ENCODE data around the gene CCNG1.
"Not testable (repeated sequence)": the region's sequence is repeated elsewhere in the genome, so short reads cannot be mapped to it uniquely, and the experiment has no call there.

Gene CCNG1

GRCh38 chr5:163424836-163425235, 12.6 kb upstream of the CCNG1 start:
- Mint-ChIP-seq H3K36me3 (no peaks in the 10 kb centered on the region), H3K4me1 (peaks cover 7 to 9% of the 10 kb centered on the region in 2 donors), H3K27me3 (peaks cover 0 to 3% of the 10 kb centered on the region in 2 donors), H3K4me3 (no peak overlapping the region), H3K9me3 (peaks cover 0 to 1% of the 10 kb centered on the region in 2 donors), H3K27ac (no peak overlapping the region)
- no peak for DNase-seq
- ATAC-seq (replicated peaks): no peak

- not testable (repeated sequence) for H3K36me3 Mint-ChIP-seq, H3K27ac Mint-ChIP-seq, DNase-seq, H3K4me1 Mint-ChIP-seq, H3K27me3 Mint-ChIP-seq, H3K9me3 Mint-ChIP-seq
- H3K4me3 Mint-ChIP-seq: peak overlapping the region; percentile 5 to 33
- peak; percentile 41 to 46 for ATAC-seq (replicated peaks)
Observed at GRCh38 chr5:163426128-163426527, 11.3 kb upstream of the CCNG1 start.

- DNase-seq: no peak
- H3K36me3 Mint-ChIP-seq: no peaks in the 10 kb centered on the region
- H3K9me3 Mint-ChIP-seq: no peaks in the 10 kb centered on the region
- peaks cover 5 to 10% of the 10 kb centered on the region in 2 donors for H3K4me1 Mint-ChIP-seq
- H3K4me3 Mint-ChIP-seq: no peak overlapping the region
- ATAC-seq (replicated peaks): no peak
- H3K27me3 Mint-ChIP-seq: no peaks in the 10 kb centered on the region
- no peak overlapping the region for H3K27ac Mint-ChIP-seq
Observed at GRCh38 chr5:163432544-163432943, 4.9 kb upstream of the CCNG1 start.

GRCh38 chr5:163433271-163433670, 4.1 kb upstream of the CCNG1 start:
- H3K27me3 Mint-ChIP-seq: no peaks in the 10 kb centered on the region
- no peak overlapping the region for H3K4me3 Mint-ChIP-seq
- no peaks in the 10 kb centered on the region for H3K9me3 Mint-ChIP-seq
- DNase-seq (no peak), ATAC-seq (replicated peaks) (no peak)
- H3K27ac Mint-ChIP-seq: no peak overlapping the region
- peaks cover 5 to 14% of the 10 kb centered on the region in 2 donors for H3K4me1 Mint-ChIP-seq
- H3K36me3 Mint-ChIP-seq: no peaks in the 10 kb centered on the region

GRCh38 chr5:163434401-163434866, 3.0 kb upstream of the CCNG1 start:
- H3K27me3 Mint-ChIP-seq: no peaks in the 10 kb centered on the region
- peak overlapping the region; percentile 6 for H3K27ac Mint-ChIP-seq
- no peaks in the 10 kb centered on the region for H3K36me3 Mint-ChIP-seq
- no peak overlapping the region for H3K4me3 Mint-ChIP-seq
- no peaks in the 10 kb centered on the region for H3K9me3 Mint-ChIP-seq
- H3K4me1 Mint-ChIP-seq: peaks cover 8 to 25% of the 10 kb centered on the region in 2 donors
- no peak for DNase-seq
- ATAC-seq (replicated peaks): no peak

GRCh38 chr5:163436515-163436914, 880 bp upstream of the CCNG1 start:
- Mint-ChIP-seq H3K27ac (peak overlapping the region; percentile 88), H3K4me3 (peak overlapping the region; percentile 89 to 92), H3K36me3 (peaks cover 2 to 10% of the 10 kb centered on the region in 2 donors), H3K9me3 (no peaks in the 10 kb centered on the region), H3K4me1 (peaks cover 8 to 27% of the 10 kb centered on the region in 2 donors), H3K27me3 (no peaks in the 10 kb centered on the region)
- ATAC-seq (replicated peaks) (no peak), DNase-seq (no peak)

GRCh38 chr5:163437011-163437308, 435 bp upstream of the CCNG1 start:
- Mint-ChIP-seq H3K4me1 (peaks cover 8 to 27% of the 10 kb centered on the region in 2 donors), H3K36me3 (peaks cover 2 to 10% of the 10 kb centered on the region in 2 donors)

GRCh38 chr5:163439092-163439425, 1.7 kb downstream of the CCNG1 start:
- peak overlapping the region; percentile 89 to 92 for H3K4me3 Mint-ChIP-seq
- no peaks in the 10 kb centered on the region for H3K9me3 Mint-ChIP-seq
- no peak for DNase-seq
- peaks cover 4 to 18% of the 10 kb centered on the region in 2 donors for H3K36me3 Mint-ChIP-seq
- no peak for ATAC-seq (replicated peaks)
- no peak overlapping the region for H3K27ac Mint-ChIP-seq
- no peaks in the 10 kb centered on the region for H3K27me3 Mint-ChIP-seq
- H3K4me1 Mint-ChIP-seq: peaks cover 8 to 27% of the 10 kb centered on the region in 2 donors

More at GRCh38 chr5:163437011-163437308, 435 bp upstream of the CCNG1 start:
- ATAC-seq (replicated peaks): no peak
- H3K9me3 Mint-ChIP-seq: no peaks in the 10 kb centered on the region
- no peak for DNase-seq
- peak overlapping the region; percentile 89 to 92 for H3K4me3 Mint-ChIP-seq
- no peaks in the 10 kb centered on the region for H3K27me3 Mint-ChIP-seq
- peak overlapping the region; percentile 88 for H3K27ac Mint-ChIP-seq

- no peak overlapping the region for H3K4me3 Mint-ChIP-seq
- no peaks in the 10 kb centered on the region for H3K27me3 Mint-ChIP-seq
- H3K27ac Mint-ChIP-seq: no peak overlapping the region
- H3K9me3 Mint-ChIP-seq: no peaks in the 10 kb centered on the region
- DNase-seq (no peak), ATAC-seq (replicated peaks) (no peak)
- peaks cover 4 to 18% of the 10 kb centered on the region in 2 donors for H3K36me3 Mint-ChIP-seq
- peaks cover 7 to 27% of the 10 kb centered on the region in 2 donors for H3K4me1 Mint-ChIP-seq
Observed at GRCh38 chr5:163440954-163441353, 3.6 kb downstream of the CCNG1 start.

GRCh38 chr5:163444526-163444925, 7.1 kb downstream of the CCNG1 start:
- DNase-seq (no peak), ATAC-seq (replicated peaks) (no peak)
- Mint-ChIP-seq H3K9me3 (no peaks in the 10 kb centered on the region), H3K27me3 (no peaks in the 10 kb centered on the region), H3K27ac (no peak overlapping the region), H3K4me3 (no peak overlapping the region), H3K36me3 (peaks cover 28 to 39% of the 10 kb centered on the region in 2 donors), H3K4me1 (peaks cover 0 to under 1% of the 10 kb centered on the region in 2 donors)

GRCh38 chr5:163445345-163445744, 8.0 kb downstream of the CCNG1 start:
- H3K27ac Mint-ChIP-seq: no peak overlapping the region
- H3K9me3 Mint-ChIP-seq: no peaks in the 10 kb centered on the region
- peaks cover 28 to 36% of the 10 kb centered on the region in 2 donors for H3K36me3 Mint-ChIP-seq

GRCh38 chr5:163447191-163447590, 9.8 kb downstream of the CCNG1 start:
- Mint-ChIP-seq H3K4me1 (no peaks in the 10 kb centered on the region), H3K27me3 (no peaks in the 10 kb centered on the region), H3K4me3 (no peak overlapping the region), H3K36me3 (peaks cover 28 to 39% of the 10 kb centered on the region in 2 donors), H3K9me3 (no peaks in the 10 kb centered on the region), H3K27ac (no peak overlapping the region)
- no peak for ATAC-seq (replicated peaks)
- DNase-seq: no peak

More at GRCh38 chr5:163445345-163445744, 8.0 kb downstream of the CCNG1 start:
- Mint-ChIP-seq H3K27me3 (no peaks in the 10 kb centered on the region), H3K4me3 (no peak overlapping the region), H3K4me1 (no peaks in the 10 kb centered on the region)
- DNase-seq (no peak), ATAC-seq (replicated peaks) (no peak)

- peaks cover 26 to 37% of the 10 kb centered on the region in 2 donors for H3K36me3 Mint-ChIP-seq
- no peak overlapping the region for H3K27ac Mint-ChIP-seq
- H3K4me3 Mint-ChIP-seq: no peak overlapping the region
- no peak for DNase-seq
- no peaks in the 10 kb centered on the region for H3K9me3 Mint-ChIP-seq
- no peaks in the 10 kb centered on the region for H3K4me1 Mint-ChIP-seq
- no peaks in the 10 kb centered on the region for H3K27me3 Mint-ChIP-seq
- no peak for ATAC-seq (replicated peaks)
Observed at GRCh38 chr5:163447875-163448274, 10.5 kb downstream of the CCNG1 start.

GRCh38 chr5:163448491-163448890, 11.1 kb downstream of the CCNG1 start:
- Mint-ChIP-seq H3K36me3 (peaks cover 26 to 37% of the 10 kb centered on the region in 2 donors), H3K4me3 (no peak overlapping the region), H3K4me1 (no peaks in the 10 kb centered on the region), H3K27me3 (no peaks in the 10 kb centered on the region), H3K27ac (no peak overlapping the region), H3K9me3 (no peaks in the 10 kb centered on the region)
- ATAC-seq (replicated peaks) (no peak), DNase-seq (no peak)

- no peak for ATAC-seq (replicated peaks)
Observed at GRCh38 chr5:163451489-163451888, 14.1 kb downstream of the CCNG1 start.

GRCh38 chr5:163453705-163454104, 16.3 kb downstream of the CCNG1 start:
- H3K4me1 Mint-ChIP-seq: peaks cover 5 to 23% of the 10 kb centered on the region in 2 donors
- H3K36me3 Mint-ChIP-seq: peaks cover 21 to 56% of the 10 kb centered on the region in 2 donors
- DNase-seq: no peak

More at GRCh38 chr5:163451489-163451888, 14.1 kb downstream of the CCNG1 start:
- peaks cover 35 to 59% of the 10 kb centered on the region in 2 donors for H3K36me3 Mint-ChIP-seq
- no peaks in the 10 kb centered on the region for H3K9me3 Mint-ChIP-seq
- DNase-seq: no peak
- H3K27me3 Mint-ChIP-seq: no peaks in the 10 kb centered on the region
- peaks cover 2 to 10% of the 10 kb centered on the region in 2 donors for H3K4me1 Mint-ChIP-seq
- no peak overlapping the region for H3K4me3 Mint-ChIP-seq
- no peak overlapping the region for H3K27ac Mint-ChIP-seq

More at GRCh38 chr5:163453705-163454104, 16.3 kb downstream of the CCNG1 start:
- no peaks in the 10 kb centered on the region for H3K9me3 Mint-ChIP-seq
- no peaks in the 10 kb centered on the region for H3K27me3 Mint-ChIP-seq
- H3K27ac Mint-ChIP-seq: no peak overlapping the region
- no peak overlapping the region for H3K4me3 Mint-ChIP-seq
- no peak for ATAC-seq (replicated peaks)
